K562 (cell line): ENCODE measurements around the gene FAM53B.

Experiments
- CHD2 ChIP-seq: IDR thresholded peaks from 2 replicates; pipeline ENCODE4 v1.6.1; 2011; ENCODE audit warnings: low read depth, low read length
- CTCF ChIP-seq, 3 experiments: IDR thresholded peaks in 2 of 3; conservative IDR thresholded peaks in 1 of 3; 2 replicates each; pipeline ENCODE4 v1.5.1; 2011 to 2012; ENCODE audit warnings: low read length in 3 of 3, mild to moderate bottlenecking in 3 of 3, control low read depth in 2 of 3, improper control_type of control experiment in 1 of 3, inconsistent platforms in 1 of 3, low read depth in 1 of 3, mixed read lengths in 1 of 3, moderate library complexity in 1 of 3; ENCODE audit not compliant: insufficient read depth in 2 of 3
- E2F6 ChIP-seq, 2 experiments: IDR thresholded peaks; 2 replicates each; pipeline ENCODE4 v1.6.1; 2011; ENCODE audit warnings: borderline replicate concordance in 1 of 2, control low read depth in 1 of 2, low read depth in 1 of 2, low read length in 1 of 2, mild to moderate bottlenecking in 1 of 2, mixed read lengths in 1 of 2, moderate library complexity in 1 of 2; ENCODE audit not compliant: insufficient read depth in 1 of 2, insufficient read length in 1 of 2, poor library complexity in 1 of 2, severe bottlenecking in 1 of 2; ENCODE audit errors: extremely low read depth in 1 of 2
- MLX ChIP-seq, 2 experiments: fragments of 450-650 bp in 1 of 2; sonication (generic) in 1 of 2; formaldehyde crosslinking; conservative IDR thresholded peaks; 2 replicates each; pipeline versions ENCODE4 v1.4.0 to v1.8.1; 2020 to 2022; ENCODE audit warnings: mild to moderate bottlenecking in 1 of 2, missing genetic modification reagents in 1 of 2
- RBM34 ChIP-seq: fragments of 200-400 bp; formaldehyde crosslinking; IDR thresholded peaks from 2 replicates; pipeline ENCODE4 v1.6.1; 2018; ENCODE audit warnings: low read length, borderline replicate concordance; ENCODE audit not compliant: insufficient read depth
- REST ChIP-seq, 2 experiments: fragments of 450-650 bp; formaldehyde crosslinking in 1 of 2; IDR thresholded peaks; 2 replicates each; pipeline versions ENCODE4 v1.4.0 to v1.6.1; 2014 to 2020; ENCODE audit warnings: mild to moderate bottlenecking in 2 of 2, borderline replicate concordance in 1 of 2, low read depth in 1 of 2
- ZNF274 ChIP-seq: IDR thresholded peaks from 2 replicates; pipeline ENCODE4 v1.6.1; 2011; ENCODE audit warnings: low read depth, mild to moderate bottlenecking, low read length, moderate library complexity, borderline replicate concordance
- ZNF518B ChIP-seq: fragments of 250-450 bp; sonication (Bioruptor Pico); IDR thresholded peaks from 2 replicates; pipeline ENCODE4 v1.5.0; 2021; ENCODE audit warnings: mild to moderate bottlenecking, moderate library complexity

GRCh38 chr10:124578231-124579010, 165.8 kb downstream of the FAM53B start:
- TF ChIP-seq E2F6 (IDR thresholded peaks at IDR 0.05; ENCODE audit: borderline replicate concordance in 1 of 2, extremely low read depth in 1 of 2, insufficient read depth in 1 of 2, insufficient read length in 1 of 2, low read depth in 1 of 2, low read length in 1 of 2, poor library complexity in 1 of 2, severe bottlenecking in 1 of 2) (no peak), MLX (CRISPR knock-in tag; conservative IDR thresholded peaks at IDR 0.05) (no peak), CHD2 (no peak), CTCF (IDR thresholded peaks at IDR 0.05 in 2 of 3, conservative IDR thresholded peaks at IDR 0.05 in 1 of 3; ENCODE audit: insufficient read depth in 2 of 3, low read depth in 1 of 3, low read length in 3 of 3) (no peak), RBM34 (no peak), ZNF518B (CRISPR knock-in tag) (no peak), REST (IDR thresholded peaks at IDR 0.05; ENCODE audit: borderline replicate concordance) (no peak), REST (CRISPR knock-in tag; IDR thresholded peaks at IDR 0.05; ENCODE audit: low read depth) (no peak), ZNF274 (no peak)
